GM19455 (cell line): ENCODE measurements around the gene NAA10.

Source experiments
- ATAC-seq: cut with Tn5 transposase; IDR thresholded peaks from one replicate; pipeline ENCODE4 v1.9.1; 2021; ENCODE audit not compliant: unreplicated experiment

The NAA10 gene

GRCh38 chrX:153911798-153912197 lies 23.0 kb downstream of the NAA10 start:
- ATAC-seq: no peak

GRCh38 chrX:153910446-153910845 lies 24.4 kb downstream of the NAA10 start:
- no peak for ATAC-seq

- no peak for ATAC-seq
Observed at GRCh38 chrX:153909980-153910360, 24.9 kb downstream of the NAA10 start.

GRCh38 chrX:153909024-153909979 lies 25.5 kb downstream of the NAA10 start:
- no peak for ATAC-seq

GRCh38 chrX:153908219-153908860 lies 26.5 kb downstream of the NAA10 start:
- no peak for ATAC-seq

GRCh38 chrX:153907456-153907855 lies 27.4 kb downstream of the NAA10 start:
- no peak for ATAC-seq

GRCh38 chrX:153906126-153906917 lies 28.5 kb downstream of the NAA10 start:
- no peak for ATAC-seq

GRCh38 chrX:153905481-153906095 lies 29.2 kb downstream of the NAA10 start:
- no peak for ATAC-seq

- ATAC-seq: no peak
Observed at GRCh38 chrX:153903991-153904957, 30.6 kb downstream of the NAA10 start, which contains the start of gene AVPR2. Gene AVPR2 (plus strand): TSS chrX:153904673. CDS start chrX:153905146, 473 bp downstream.

- ATAC-seq: no peak
Observed at GRCh38 chrX:153903238-153903980, 31.4 kb downstream of the NAA10 start.

GRCh38 chrX:153902385-153902784 lies 32.5 kb downstream of the NAA10 start:
- ATAC-seq: no peak

- ATAC-seq: no peak
Observed at GRCh38 chrX:153901753-153902140, 33.1 kb downstream of the NAA10 start.

GRCh38 chrX:153900831-153901752 lies 33.7 kb downstream of the NAA10 start:
- peak; percentile 75 for ATAC-seq

- ATAC-seq: no peak
Observed at GRCh38 chrX:153897899-153898298, 36.9 kb downstream of the NAA10 start.

- no peak for ATAC-seq
Observed at GRCh38 chrX:153889123-153889522, 45.7 kb downstream of the NAA10 start.

GRCh38 chrX:153888344-153888743 lies 46.5 kb downstream of the NAA10 start:
- ATAC-seq: no peak

- no peak for ATAC-seq
Observed at GRCh38 chrX:153887385-153887784, 47.5 kb downstream of the NAA10 start.

GRCh38 chrX:153886915-153887314 lies 47.9 kb downstream of the NAA10 start:
- no peak for ATAC-seq
